GM18867 (cell line): ENCODE results near the gene PLEKHA5.

Experiments used
- ATAC-seq: cut with Tn5 transposase; IDR thresholded peaks from one replicate; pipeline ENCODE4 v1.9.1; 2021; ENCODE audit warnings: mild to moderate bottlenecking, moderate library complexity; ENCODE audit not compliant: unreplicated experiment

Gene PLEKHA5

DNA sequence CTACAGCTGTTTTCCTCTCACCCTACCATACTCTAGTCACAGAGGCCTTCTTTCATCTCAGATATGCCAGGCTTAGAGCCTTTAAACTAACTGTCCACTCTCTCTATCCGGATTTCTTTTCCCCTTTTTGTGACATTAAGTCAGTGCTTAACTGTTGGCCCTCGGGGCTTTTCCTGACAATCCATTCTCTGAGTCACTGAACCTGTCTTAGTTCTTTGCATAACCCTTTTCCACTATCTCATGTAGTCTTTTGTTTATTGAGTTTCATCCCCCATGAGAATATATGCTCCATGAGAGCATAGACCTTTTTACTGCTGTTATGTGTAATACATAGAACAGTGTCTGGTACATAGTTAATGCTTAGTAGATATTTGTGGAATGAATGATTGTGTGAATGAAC, 68.7 kb downstream of the PLEKHA5 start:
- no peak for ATAC-seq

DNA sequence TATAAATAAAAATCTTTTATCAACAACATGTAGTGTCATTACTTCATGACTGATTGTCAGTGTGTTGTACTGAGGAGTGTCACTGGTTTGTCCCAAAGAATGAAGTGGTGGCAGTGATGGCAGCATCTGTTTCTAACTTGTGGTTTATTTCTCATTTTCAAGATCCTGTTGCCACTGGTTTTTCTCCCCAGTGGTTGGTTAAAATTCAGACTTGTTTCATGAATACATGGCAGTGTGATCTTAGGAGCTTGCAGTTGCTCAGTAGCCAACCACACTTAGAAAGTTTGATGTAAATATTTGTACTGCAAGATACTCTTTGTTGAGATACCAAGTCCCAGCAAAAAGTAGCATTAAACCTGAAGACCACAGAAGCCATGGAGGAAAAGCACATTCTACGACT, 69.8 kb downstream of the PLEKHA5 start:
- no peak for ATAC-seq

DNA sequence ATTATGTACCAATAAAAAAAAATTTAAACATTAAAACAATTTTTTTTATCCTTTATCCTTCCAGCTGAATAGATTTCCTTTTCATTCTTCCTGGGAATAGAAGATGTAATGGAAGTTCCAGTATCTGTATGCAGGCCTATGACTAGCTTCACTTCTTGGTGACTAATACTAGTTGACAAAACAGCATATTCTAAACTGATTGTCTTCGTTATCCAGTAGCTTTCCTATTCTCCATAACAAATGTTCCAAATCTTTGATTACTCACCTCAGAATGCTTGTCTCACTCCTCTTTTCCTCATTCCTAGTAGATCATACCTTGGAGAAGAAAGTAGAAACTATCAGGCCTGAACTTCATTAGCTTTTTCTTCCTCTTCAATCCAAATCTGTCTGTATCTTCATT, 70.7 kb downstream of the PLEKHA5 start:
- no peak for ATAC-seq

DNA sequence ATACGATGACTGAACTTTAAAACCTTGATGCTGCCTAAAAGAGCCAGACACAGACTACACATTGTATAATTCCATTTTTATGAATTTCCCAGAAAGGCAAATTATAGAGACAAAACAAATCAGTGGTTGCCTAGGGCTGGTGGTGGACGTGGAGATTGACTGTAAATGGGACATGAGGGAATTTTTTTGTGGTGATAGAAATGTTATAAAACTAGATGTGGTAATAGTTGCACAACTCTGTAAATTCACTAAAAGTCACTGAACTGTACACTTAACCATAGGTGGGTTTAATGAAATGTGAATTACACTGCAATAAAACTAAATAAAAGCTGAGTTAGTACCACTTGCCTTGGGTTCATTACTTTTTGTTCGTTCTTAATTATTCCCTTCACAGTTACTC, 72.1 kb downstream of the PLEKHA5 start:
- ATAC-seq = no peak

DNA sequence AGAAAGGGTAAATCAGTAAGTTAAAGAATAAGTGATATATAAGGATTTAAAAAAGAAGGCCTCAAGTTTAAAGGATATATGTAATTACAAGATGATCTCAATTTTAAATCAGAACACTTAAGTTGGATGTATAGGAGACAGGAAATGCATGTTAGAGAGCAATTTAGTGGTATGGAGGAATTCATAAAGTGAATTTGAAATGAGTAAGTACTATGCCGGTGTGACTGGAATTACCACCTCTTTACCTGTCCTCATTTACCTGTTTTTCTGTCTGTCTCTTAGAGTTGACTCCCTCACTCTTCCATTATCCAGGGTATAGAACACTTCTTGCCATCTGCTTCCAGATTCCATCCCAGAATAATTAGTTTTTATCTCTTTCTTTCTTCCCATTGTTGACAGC, 73.5 kb downstream of the PLEKHA5 start:
- ATAC-seq = no peak

DNA sequence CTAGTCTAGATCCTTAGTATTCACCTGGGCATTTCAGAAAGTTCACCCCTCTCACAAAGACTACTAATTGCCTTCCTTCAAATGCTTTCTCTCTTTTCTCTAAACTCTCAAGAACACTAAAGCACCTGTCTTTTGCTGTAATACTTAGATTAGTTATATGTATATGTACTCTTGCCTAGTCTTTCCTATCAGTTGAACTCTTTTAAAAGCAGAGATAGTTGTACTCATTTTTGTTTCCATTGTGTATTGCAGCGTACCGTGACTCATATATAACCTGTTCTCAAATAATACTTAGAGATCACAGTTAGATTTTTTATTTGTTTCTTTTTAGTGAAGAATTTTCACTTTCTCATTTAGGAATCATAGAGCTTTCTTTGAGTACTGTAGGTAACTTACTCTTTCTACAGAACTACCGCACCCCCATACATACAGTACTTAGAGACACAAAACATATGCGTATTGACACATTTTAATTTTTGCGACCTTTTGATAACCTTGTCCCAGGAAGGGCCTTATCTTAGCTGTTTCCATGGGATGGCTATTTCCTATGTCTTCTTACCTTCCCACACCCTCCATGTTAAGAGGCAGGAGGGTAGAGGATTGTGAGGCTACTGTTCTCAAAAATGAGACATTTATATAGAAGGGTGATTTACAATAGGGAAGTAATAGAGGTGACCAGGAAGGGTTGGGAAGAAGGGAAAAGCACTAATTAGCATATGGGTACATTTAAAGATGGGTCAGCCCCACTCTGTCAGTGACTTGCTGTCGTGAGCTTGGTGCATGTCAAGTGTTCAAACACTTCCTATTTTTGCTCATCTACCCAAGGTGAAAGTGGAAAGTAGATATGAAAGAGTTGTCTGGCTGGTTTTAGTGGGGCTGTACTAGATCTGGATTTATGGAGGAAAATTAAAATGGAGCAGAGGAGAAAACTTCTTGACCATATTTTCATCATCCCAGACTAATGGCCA, 74.3 kb downstream of the PLEKHA5 start:
- no peak for ATAC-seq

DNA sequence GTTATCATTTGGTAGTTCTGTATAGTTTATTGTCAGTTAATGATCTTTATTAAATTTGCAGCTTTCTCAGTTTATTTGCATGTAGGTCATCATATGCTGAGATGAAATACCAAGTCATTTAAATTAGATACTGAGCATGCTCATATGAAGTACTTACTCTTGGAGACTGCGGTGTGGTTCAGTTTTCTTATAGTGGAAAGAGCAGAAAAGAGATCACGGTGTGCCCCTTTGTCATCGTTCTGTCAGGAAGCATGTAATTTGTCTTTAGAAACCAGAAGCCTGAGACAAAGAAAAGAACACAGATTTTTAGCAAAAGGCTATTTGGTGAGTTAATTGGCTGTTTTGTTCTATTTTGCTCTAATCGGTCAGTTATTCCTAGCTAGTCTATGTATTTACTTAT, 75.6 kb downstream of the PLEKHA5 start:
- no peak for ATAC-seq

DNA sequence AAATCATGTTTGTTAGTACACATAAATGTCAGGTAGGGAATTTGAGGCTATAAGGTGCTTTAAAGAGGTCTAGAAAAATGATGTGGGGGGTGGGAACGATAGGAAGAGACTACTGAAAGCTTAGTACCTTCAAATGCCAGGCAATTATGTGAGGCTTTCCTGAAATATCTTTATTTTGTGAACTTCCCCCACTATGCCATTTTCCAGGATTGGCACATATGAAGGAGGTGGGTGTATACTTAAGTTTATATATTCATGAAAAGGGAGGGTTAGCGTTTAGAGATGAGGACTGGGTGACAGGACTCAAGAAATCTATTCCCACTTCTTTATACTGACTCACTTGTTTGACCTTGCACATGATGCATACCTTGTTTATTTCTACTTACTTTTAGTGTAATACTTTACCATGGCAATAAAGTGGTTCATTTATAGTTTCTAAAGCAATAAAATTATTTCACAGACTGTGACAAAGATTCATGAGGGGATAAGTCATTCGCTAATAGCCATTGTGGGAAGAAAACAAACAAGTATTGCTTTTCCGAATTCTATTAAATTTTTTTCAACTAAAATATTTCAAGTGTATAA, 77.1 kb downstream of the PLEKHA5 start:
- no peak for ATAC-seq

DNA sequence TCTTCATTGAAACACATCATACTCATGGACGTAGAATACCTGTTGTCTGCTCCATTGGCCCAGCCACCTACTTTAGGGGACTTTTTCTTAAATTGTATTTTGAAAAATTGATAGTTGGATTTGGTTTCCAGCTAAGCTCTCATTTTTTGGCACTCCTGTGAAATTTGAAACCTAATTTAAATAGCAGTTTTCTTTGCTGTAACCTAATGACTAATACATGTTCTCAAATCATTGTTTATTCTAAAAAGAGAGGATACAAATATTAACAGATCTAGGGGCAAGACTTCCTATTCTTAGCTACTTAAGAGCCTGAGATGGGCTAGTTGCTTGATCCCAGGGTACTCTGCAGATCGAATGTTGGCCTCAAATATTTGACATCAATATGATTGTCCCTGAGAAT, 78.9 kb downstream of the PLEKHA5 start:
- ATAC-seq = no peak

DNA sequence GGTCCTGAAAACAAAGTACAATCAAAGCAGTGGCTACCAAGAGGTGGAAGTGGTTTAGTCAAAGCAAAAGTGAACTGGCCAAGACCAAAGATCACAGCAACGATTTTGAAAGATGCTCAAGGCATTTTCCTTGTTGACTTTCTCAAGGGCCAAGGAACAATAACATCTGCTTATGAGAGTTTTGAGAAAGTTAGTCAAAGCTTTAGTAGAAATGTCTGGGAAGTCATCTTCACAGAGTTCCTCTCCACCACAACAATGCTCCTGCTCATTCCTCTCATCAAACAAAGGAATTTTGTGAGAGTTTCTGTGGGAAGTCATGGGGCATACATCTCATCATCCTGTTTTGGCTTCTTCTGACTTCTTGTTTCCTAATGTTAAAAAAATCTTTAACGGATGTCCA, 80.1 kb downstream of the PLEKHA5 start:
- no peak for ATAC-seq

DNA sequence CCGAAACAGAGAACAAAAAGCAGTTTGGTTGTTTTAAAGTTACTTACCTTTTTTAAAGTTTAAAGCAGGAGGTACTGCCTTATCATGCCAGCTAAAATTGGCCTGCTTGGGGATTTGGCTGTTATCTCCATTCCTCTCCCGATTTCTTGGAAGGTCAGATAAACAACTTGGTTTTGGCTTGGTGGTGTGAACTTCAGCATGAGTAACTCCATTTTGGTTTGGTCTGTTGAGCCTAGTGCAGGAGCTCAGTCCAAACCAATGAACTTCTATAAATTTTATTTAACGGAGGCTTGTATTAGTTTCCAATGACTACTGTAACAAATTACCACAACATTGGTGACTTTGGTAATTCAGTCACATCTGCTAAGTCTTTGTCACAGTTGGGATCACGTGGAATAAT, 82.3 kb downstream of the PLEKHA5 start:
- ATAC-seq = no peak

DNA sequence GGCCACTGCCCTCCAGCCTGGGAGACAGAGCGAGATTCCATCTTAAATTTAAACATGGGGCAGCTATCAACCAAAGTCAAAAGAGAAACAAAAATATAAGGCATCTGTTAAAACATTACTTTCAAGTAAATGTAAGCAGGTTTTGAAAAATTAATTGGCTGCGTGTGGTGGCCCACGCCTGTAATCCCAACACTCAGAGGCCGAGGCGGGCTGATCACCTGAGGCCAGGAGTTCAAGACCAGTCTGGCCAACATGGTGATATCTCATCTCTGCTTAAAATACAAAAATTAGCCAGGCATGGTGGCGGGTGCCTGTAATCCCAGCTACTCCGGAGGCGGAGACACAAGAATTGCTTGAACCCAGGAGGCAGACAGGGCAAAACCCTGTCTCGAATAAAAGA, 82.7 kb downstream of the PLEKHA5 start:
- ATAC-seq = no peak

DNA sequence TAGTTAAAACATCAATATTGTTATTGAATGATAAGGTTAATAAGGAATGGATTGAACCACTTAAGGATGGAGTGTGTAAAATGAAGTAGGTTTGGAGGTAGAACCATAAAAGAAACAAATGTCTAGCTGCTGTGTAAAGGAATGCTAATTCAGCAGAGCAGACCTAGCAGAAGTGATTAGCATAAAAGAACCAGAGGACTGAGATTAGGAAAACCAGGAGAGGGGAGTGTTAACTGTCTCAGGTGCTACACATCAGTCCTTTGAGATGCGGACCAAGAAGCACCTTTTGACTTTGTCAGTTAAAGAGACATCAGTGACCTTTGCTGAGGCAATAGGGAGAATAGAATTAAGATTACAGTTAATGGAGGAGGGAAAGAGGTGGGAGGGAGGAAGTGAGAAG, 84.5 kb downstream of the PLEKHA5 start:
- ATAC-seq = no peak

DNA sequence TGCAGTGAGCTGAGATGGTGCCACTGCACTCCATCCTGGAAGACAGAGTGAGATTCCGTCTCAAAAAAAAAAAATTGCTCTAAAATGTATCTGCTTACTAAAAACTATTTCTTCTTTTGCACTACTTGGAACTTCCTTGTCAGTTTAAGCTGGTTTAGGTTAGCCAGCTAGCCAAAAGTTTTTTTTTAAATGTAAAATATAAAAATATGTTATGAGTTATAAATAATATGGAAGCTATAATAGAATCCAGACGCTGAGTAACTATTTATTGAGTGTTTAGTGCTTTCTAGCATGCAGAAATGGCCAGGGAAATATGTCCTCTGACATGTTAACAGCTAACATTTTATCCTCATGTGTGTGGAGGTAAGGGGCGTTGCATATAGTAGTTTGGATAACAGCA, 85.6 kb downstream of the PLEKHA5 start:
- ATAC-seq = no peak

DNA sequence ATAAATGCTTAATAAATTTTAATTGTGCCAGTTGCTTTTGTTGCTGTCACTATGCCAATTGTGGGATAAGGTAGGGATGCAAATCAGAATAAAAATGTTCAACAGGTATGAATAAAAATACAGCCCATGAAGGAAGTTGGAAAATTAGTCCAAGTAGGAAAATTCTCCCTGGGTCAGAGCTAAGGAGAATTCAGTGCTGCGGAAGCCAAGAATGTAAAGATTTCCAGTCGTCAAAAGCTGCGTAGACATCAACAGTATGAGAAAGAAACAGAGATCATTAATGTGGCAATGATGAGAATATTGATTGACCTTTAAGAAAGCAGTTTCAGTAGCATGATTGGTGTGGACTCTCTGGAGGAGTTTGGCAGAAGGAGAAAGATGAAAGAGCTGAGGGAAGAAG, 87.9 kb downstream of the PLEKHA5 start:
- no peak for ATAC-seq

DNA sequence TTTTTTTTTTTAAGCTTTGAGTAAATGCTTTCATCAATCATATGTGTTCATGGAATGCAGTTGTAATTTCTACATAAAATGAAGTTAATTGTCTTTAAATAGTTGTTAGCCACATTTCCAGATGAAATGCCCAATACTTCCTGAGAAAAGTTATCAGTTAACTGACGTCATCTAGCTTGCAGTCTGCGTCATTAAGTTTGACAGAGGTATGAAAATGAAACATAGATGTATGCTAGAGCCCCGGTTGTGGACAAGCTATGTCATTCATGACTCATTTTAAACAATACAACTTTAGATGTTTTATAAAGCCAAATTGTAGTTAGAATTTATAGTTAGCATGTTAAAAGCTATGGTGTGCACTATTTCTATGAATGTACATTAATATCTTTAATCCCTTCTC, 90.7 kb downstream of the PLEKHA5 start:
- ATAC-seq = no peak

DNA sequence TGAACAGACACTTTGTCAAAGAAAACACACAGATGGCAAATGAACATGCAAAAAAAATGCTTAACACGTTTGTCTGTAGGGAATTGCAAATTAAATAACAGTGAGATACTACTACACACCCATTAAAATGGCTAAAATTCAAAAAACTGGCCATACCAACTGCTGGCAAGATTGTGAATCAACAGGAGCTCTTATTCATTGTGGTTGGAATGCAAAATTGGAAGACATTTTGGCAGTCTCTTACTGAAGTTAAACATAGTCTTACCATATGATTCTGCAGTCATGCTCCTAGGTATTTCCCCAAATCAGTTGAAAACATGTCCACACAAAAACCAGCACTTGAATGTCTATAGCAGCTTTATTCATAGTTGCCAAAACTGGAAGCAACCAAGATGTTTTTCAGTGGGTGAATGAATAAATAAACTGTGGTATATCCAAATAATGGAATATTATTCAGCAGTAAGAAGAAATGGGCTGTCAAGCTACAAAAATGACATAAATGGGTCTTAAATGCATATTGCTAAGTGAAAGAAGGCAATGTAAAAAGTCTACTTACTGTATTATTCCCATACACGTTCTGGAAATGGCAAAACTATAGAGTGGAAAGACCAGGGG, 91.4 kb downstream of the PLEKHA5 start:
- no peak for ATAC-seq

DNA sequence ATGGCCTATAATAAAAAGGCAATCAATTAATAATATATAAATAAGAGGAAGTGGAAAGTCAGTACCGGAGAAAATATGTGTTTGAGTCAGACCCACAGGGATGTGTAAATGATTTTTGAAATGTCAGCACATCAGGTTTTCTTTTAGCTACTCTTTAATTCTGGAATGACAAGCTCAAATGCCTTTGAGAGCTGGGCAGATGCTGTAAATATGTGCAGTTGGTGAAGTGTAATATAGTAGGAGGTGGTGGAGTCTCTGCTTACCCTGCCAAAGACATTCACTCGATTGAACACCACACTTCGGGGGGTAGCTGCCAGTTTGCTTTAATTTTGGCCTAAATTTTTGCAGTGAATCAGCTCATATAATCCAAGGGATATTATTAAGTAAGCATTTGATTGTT, 93.0 kb downstream of the PLEKHA5 start:
- no peak for ATAC-seq

DNA sequence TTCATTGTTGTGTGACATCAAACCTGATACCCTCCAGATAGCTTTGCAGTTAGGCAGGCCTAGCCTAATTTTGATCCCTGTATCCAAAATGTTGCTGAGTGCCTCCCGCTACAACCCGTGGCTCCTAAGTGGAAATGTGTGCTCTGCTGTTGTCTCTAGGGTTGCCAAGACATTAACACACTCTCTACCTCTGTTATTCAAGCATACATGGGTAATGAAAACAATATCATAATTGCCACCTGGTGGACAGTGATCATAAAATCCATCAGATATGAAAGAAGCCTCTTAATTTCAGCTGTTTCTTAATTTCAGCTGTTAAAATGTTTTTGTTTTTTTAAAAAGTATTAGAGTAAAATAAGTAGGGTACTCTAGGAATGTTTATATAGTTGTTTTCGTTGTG, 93.5 kb downstream of the PLEKHA5 start:
- ATAC-seq = no peak

DNA sequence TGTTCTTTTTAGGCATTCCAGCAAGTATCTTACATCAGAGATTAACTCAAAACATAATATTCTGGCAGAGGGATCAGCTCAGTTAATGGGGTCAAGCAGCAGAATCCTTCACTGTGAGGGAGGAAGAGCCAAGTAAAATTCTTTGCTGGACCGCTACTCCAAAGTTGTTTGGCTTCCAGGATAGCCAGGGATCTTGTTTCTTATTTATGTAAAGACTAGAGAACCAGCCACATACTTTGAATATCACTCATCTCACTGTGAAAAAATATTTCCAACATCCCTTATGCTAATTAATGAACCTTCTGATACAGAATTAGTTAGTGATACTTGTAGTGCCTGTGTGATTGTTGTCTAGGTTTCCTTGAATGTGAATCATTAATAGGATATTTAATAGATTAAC, 94.2 kb downstream of the PLEKHA5 start:
- ATAC-seq = no peak

DNA sequence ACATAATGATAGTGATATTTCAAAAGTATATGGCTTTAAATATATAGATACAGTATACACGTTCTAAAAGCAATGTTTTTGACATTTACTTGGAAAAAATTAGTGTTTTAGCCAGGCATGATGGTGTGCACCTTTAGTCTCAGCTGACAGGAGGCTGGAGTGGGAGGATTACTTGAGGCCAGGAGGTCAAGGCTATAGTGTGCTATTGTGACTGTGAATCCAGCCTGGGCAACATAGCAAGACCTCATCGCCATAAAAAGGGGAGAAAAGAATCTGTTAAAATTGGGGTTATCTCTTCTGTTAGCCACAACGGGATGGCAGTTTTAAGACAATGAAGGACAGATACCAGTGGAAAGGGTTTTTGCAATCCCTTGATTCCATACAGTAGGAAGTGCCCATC, 95.2 kb downstream of the PLEKHA5 start:
- ATAC-seq = no peak

DNA sequence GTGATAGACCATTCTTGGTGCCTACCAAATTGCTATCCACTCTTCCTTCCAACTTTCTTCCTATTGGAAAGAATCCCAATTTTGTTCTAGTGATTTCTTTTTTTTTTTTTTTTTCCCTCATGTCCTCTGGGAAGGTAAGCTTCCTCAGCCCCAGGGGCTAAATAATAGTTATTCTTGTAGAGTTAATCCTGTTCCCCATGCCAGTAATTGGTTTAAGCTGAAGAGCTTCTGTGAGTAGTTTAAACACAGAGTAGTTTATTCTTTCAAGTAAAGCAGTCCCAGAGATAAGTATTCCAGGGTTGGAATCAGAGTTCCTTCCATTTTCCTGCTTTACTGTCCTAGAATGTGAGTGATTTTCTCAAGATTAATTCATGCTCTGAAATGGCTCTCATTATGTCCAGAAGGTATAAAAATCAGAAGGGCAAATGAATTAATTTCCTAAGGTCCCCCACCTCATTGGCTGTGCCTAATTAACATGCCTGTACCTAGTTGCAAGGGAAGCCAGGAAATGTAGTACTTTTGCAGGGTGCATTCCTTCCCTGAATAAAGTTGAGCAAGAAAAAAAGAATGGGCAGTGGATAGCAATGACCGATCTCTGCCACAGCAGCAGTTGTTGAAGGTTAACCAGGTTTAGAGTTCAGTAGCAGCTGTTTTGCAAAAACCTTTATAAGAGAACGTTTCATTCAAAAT, 97.8 kb downstream of the PLEKHA5 start:
- ATAC-seq = no peak
